Activated gamma-delta T cell treated with anti-CD3 and anti-CD28 coated beads, Interleukin-2, amount 50 U/mL, for 16 hours (primary cell): Measurements from ENCODE around the gene SULT1A1.
"Not testable (repeated sequence)": the region's sequence is repeated elsewhere in the genome, so short reads cannot be mapped to it uniquely, and the experiment has no call there.

Experiments used
- DNase-seq: peaks from one replicate; pipeline ENCODE4 v3.0.0-alpha.2; 2020; ENCODE audit warnings: low read depth

The SULT1A1 gene

DNA sequence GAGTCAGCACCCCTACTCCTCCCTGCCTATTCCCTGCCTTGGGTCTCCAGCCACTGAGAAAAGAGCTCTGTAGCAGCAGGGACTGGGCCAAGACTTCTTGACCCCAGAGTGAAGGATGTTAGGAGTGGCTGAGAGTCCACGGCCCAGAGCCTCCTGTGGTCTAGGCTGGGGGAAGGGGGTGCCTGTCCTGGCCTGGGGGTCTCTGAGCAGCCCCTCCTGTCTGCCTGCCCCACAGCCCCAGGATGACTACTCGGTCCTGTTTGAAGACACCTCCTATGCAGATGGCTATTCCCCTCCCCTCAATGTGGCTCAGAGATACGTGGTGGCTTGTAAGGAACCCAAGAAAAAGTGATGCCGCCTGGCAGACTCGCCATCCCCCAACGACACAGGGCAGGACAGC lies 18.5 kb downstream of the SULT1A1 start:
- no peak for DNase-seq

DNA sequence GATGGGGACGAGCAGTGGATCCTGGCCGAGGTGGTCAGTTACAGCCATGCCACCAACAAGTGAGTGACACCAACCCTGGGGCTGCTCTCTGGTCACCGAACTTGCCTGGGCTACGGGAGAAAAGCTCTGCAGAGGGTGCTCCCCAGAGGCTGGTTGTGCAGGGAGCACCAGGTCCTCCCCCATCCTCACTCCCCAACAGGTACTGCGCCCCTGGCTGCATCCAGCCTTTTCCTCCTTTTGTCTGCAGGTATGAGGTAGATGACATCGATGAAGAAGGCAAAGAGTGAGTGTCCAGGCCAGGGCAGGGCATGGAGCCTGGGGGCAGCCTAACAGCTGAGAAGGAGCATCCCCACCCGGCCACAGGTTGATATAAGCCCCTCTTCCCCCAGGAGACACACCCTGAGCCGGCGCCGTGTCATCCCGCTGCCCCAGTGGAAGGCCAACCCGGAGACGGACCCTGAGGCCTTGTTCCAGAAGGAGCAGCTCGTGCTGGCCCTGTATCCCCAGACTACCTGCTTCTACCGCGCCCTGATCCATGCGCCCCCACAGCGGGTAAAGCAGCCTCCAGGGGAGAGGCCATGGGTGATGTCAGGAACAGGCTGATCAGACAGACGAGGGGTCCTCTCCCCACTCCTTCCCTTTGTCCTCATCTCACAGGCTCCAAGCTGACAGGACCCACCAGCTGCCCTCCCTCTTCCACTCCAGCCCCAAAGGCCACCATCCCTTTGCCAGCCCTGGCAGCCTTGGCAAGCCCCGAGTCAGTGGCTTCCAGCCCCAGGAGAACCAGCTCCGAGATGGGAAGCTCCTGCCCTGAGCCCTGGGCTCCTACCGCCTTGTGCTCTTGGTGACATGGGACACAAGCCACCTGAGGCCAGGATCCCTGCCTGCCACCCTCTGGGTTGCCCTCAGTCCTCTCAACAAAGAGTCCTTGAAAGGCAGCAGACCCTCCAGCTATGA lies 19.2 kb downstream of the SULT1A1 start:
- DNase-seq, result no peak

GRCh38 chr16:28589930-28590329 lies 19.9 kb downstream of the SULT1A1 start:
- DNase-seq, result no peak

DNA sequence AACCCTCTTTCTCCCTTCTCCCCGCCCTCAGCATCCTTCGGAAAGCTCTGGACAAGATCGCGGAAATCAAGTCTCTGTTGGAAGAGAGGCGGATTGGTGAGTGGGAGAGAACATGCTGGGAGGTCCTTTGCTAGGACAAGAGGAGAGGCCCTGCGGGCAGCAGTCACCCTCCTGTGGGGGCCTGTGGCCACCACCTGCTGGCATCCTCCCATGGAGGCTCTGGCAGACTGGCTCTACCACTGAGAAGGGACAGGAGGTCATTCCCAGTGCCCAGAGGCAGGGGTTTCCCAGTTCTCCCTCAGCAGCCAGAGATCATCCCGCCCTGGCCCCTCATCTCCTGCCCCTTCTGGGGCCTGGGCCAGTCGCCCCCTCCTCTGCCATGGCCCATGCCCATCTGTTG lies 20.8 kb downstream of the SULT1A1 start:
- no peak for DNase-seq

GRCh38 chr16:28587386-28587785 lies 22.5 kb downstream of the SULT1A1 start:
- no peak for DNase-seq

DNA sequence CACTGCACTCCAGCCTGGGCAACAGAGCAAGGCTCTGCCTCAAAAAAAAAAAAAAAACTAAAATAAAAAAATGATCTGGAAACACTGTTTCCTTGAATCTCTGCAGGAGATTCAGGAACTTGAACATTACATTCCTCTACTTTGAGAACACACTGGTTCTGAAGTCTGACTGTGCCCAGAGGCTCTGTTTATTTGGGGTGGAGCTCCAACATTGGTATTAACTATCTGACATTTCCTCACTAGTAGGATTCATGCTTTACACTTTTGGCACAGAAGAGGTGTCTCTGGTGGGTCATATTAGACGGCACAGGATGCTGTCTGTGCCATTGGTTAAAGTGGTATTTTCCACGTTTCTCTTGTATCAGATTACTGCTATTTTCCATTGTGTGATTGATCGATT lies 23.4 kb downstream of the SULT1A1 start:
- DNase-seq, result no peak

- no peak for DNase-seq
Observed at GRCh38 chr16:28585674-28586073, 24.2 kb downstream of the SULT1A1 start.

DNA sequence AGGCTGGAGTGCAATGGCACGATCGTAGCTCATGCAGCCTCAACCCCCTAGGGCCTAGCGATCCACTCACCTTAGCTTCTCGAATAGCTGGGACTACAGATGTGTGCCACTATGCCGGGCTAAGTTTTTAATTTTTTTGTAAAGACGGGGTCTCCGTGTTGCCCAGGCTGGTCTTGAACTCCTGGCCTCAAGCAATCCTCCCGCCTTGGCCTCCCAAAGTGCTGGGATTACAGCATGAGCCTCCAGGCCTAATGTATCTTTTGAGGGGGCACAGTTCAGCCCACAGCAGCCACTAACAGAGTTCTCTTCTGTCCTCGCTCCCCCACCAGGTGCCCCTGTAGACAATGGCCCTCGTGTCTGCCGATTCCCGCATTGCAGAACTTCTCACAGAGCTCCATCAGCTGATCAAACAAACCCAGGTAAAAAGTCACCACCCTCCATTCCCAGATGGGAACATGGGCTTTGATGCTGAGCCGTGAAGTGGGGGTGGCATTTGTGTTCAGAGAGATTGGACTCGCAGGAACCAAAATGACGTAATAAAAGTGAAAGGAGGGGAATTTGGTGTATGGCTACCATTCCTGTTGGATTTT lies 29.0 kb downstream of the SULT1A1 start:
- DNase-seq, result no peak

- DNase-seq, result no peak
Observed at GRCh38 chr16:28575446-28576109, 34.3 kb downstream of the SULT1A1 start.

DNA sequence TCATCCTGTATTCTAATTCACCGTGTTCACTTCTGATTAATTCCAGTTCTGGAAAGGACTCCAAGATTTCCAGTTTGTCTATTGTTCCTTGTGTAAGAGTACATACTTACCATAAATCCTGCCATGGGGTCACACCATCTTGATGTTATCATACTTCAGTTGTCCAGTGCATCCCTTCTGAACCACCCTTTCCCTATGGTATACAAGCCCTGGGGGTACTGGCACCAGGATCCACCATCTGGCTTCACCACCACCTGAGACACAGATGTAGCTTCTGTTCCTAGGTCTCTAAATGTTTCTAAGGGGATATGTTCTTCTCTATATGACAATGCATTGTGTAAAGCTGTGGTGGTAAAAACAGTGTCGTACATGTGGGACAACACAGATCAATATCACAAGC lies 34.9 kb downstream of the SULT1A1 start:
- no peak for DNase-seq

GRCh38 chr16:28573738-28574718 lies 35.8 kb downstream of the SULT1A1 start:
- no peak for DNase-seq

- no peak for DNase-seq
Observed at GRCh38 chr16:28572696-28573510, 36.9 kb downstream of the SULT1A1 start.

- no peak for DNase-seq
Observed at GRCh38 chr16:28569968-28570752, 39.7 kb downstream of the SULT1A1 start.

DNA sequence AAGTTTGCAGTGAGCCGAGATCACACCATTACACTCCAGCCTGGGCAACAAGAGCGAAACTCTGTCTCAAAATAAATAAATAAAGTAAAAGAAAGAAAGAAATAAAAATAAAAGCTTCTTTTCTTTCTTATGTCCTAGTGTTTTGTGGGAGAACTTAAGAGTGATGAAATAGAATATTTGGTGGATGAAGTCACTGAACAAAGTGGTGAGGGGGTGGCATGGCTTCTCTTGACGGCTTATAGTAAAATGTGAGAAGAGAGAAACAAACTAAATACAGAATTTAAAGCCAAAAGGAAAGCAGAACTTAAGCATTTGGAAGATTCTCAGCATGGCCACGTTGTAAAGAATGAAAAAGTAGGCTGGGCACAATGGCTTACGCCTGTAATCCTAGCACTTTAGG lies 40.8 kb downstream of the SULT1A1 start:
- no peak for DNase-seq

DNA sequence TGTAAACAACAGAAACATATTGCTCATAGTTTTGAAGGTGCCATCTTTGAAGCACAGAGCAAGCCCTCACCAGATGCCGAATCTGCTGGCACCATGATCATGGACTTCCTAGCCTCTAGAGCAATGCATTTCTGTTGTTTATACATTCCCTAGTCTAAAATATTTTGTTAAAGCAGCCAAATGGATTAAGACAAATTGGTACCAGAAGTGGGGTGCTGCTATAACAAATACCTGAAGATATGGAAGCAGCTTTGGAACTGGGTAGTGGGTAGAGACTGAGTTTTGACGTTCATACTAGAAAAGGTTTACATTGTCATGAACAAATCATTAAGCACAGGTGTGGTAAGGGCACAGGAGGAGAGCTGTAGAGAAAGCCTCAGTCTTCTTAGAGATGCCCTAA lies 42.6 kb downstream of the SULT1A1 start:
- DNase-seq, result no peak

DNA sequence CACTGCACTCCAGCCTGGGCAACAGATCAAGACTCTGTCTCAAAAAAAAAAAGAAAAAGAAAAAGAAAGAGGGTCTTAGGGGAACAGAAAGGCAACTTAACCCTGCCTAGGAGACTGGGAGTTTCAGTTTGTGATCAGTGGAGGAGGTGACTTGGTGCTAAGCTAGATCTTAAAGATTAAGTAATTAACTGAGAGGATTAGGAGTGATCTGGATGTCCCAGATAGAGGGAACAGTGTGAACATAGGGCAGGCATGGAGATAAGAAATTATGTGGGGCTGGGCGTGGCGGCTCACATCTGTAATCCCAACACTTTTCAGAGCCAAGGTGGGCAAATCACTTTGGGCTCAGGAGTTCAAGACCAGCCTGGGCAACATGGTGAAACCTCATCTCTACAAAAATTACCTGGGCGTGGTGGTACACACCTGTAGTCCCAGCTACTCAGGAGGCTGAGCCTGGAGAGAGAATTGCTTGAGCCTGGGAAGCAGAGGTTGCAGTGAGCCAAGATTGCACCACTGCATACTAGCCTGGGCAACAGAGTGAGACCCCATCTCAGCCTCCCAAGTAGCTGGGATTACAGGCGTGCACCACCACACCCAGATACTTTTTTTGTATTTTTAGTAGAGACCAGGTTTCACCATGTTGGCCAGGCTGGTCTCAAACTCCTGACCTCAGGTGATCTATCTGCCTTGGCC lies 43.5 kb downstream of the SULT1A1 start:
- DNase-seq, result not testable (repeated sequence)

- no peak for DNase-seq
Observed at GRCh38 chr16:28563218-28563617, 46.6 kb downstream of the SULT1A1 start.

DNA sequence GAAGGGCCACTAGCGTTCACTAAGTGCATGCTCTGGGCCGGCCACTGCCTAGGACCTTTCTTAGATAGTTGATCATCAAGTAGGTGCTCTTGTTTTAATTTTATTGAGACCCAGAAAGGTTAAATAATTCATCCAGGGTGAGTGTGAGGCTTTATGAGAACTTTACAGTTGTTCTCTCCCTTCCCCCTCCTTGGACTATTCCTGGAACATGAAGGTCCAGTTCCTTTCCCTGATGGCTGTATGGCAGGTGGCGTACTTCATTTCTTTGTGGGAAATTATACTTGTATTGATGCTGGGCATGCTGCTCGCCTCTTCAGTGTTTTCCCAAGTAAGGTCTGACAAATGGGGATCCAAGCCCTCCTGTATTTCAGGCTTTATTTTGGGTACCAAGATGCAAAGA lies 47.6 kb downstream of the SULT1A1 start:
- DNase-seq, result no peak

GRCh38 chr16:28561557-28562187 lies 48.2 kb downstream of the SULT1A1 start:
- DNase-seq, result no peak
